CD4-positive, alpha-beta T cell treated with Interleukin-2 at 100 ng/mL for 4 hours (primary cell): ENCODE data around the gene GOLGA5.
A peak's percentile ranks its signal among the peaks of the same experiment; 100 is the strongest.
"Not testable (repeated sequence)": the region's sequence is repeated elsewhere in the genome, so short reads cannot be mapped to it uniquely, and the experiment has no call there.

Experiments used
- DNase-seq: peaks from one replicate; pipeline ENCODE4 v3.0.0-alpha.2; 2020; ENCODE audit warnings: low spot score

Gene GOLGA5, protein sequence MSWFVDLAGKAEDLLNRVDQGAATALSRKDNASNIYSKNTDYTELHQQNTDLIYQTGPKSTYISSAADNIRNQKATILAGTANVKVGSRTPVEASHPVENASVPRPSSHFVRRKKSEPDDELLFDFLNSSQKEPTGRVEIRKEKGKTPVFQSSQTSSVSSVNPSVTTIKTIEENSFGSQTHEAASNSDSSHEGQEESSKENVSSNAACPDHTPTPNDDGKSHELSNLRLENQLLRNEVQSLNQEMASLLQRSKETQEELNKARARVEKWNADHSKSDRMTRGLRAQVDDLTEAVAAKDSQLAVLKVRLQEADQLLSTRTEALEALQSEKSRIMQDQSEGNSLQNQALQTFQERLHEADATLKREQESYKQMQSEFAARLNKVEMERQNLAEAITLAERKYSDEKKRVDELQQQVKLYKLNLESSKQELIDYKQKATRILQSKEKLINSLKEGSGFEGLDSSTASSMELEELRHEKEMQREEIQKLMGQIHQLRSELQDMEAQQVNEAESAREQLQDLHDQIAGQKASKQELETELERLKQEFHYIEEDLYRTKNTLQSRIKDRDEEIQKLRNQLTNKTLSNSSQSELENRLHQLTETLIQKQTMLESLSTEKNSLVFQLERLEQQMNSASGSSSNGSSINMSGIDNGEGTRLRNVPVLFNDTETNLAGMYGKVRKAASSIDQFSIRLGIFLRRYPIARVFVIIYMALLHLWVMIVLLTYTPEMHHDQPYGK

DNA sequence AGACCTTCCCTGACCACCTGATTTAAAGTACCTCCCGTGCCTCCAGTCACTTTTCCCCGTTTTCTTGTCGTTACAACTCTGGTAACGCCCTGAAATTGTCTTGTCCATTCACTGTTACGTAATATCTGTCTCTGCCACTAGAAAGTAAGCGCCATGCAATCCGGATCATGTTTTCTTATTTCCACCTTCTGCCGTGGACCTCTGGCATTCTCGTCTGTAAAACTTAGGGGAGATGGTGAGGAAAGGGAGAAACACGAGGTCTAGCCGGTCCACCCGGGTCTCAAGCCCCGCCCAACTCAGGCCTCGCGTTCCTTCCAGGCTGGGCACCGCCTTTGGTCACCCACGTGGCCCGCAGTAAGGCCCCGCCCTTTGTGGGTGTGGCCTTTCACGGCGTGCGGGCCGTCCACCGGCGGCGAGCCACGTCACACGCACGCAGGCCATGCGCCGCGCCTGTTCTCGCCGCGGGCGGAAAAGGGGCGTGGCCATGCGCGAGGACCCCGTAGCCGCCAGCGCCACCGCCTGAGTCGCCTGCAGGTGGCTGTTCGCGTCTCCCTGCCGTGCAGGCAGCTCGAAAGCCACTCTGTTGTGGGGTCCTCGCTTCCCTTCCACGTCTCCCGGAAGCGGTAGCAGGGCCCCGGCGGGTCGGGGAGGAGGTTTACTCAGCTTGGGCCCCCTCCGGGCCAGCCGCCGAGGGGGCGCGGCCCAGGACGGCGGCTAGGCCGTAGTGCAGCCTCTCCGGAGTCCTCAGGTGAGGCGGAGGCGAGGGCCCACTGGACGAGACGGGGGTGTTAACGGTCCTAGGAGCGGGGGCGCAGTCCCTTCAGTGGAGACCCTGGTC lies at the start of gene GOLGA5:
GOLGA5 (plus strand) TSS at position 597 of the 838 bp plus-strand sequence. CDS start 3,133 bp downstream, outside the sequence.
- DNase-seq = peak; percentile 99

DNA sequence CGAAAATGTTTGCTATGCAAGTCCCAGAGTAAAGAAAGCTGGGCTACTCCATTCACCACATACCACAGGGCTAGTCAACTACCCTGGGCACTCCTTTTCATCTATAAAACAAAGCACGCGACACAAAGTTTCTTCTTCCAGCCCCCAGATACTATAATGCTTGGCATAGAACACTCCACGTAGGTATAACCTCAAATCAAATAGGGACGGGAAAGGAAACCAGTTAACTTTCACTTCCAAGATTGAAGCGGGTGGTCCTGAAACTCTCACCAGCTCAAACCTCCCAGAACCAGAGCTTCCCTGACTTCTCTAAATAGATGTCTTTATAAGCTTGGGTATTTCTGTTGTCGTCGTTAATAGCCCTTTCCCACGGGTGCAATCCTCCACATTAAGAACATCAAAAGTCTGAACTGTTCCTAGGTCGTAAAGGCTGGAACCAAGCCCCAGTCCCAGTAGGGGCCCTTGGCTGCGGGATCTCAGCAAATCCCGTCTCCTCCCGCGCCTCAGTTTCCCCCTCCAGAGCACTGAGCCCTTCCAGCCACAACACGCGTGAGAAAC lies 46.3 kb upstream of the GOLGA5 start:
- no peak for DNase-seq

DNA sequence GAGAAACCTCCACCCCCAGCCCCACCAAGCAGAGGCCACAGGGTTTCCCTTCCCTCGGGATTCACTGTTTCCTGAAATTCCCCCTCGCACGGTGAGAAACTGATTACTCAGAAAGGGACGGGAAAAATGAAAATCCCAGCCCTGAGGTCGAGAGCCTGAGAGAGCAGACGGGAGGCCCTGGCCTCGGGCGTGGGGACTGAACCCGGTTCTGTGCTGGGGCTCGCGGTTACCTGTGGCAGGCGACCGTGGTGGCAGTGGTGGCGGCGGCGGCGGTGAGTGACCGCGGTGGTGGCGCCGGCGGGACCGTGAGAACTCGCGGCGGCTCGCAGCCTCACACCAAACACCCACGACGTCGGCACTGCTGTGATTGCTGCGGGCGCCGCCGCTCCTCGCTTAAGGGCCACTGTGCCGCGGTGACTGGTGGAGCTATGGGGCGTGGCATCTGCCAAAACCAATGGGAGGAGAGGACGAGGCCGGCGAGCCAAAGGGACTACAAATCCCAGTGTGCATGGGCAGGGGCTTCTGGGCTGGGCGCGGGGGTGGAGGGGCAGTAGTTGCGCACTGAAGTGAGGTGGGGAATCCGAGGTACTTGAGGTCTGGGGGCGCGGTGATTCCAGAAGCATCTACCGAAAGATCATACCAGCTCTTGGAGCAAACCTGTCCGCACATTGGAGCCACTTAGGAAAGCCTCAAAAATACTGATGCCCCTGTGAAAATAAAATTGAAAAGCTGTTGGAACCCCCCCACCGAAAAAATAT lies 45.7 kb upstream of the GOLGA5 start, which contains the start of gene LGMN:
LGMN (minus strand) TSS at position 369 of the 758 bp plus-strand sequence. CDS start 15,841 bp downstream, outside the sequence.
- DNase-seq = peak; percentile 85

DNA sequence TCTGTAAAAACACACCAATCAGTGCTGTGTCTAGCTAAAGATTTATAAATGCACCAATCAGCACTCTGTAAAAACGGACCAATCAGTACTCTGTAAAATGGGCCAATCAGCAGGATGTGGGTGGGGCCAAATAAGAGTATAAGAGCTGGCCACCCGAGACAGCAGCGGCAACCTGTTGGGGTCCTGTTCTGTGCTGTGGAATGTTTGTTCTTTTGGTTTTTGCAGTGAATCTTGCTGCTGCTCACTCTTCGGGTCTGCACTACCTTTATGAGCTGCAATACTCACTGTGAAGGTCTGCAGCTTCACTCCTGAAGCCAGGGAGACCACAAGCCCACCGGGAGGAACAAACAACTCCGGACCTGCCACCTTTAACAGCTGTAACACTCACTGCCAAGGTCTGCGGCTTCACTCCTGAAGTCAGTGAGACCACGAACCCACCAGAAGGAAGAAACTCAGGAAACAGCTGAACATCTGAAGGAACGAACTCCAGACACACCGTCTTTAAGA lies 43.8 kb upstream of the GOLGA5 start:
- DNase-seq = peak; percentile 52

DNA sequence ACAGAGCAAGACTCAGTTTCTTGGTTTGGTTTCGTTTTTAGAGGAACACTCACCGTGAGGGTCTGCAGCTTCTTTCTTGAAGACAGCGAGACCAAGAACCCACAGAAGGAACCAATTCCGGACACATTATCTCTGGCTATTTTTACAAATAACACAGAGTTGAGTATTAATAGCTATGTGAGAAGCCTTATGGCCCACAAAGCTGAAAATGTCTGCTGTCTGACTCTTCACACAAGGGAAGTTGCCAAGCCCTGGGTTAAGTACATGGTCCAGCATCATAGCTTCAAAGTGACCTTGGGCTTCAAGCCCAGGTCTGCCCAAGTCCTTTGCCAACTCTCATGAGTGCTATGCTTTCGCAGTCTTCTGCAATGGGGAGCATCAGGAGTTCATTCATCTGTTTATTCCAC lies 43.1 kb upstream of the GOLGA5 start:
- no peak for DNase-seq

DNA sequence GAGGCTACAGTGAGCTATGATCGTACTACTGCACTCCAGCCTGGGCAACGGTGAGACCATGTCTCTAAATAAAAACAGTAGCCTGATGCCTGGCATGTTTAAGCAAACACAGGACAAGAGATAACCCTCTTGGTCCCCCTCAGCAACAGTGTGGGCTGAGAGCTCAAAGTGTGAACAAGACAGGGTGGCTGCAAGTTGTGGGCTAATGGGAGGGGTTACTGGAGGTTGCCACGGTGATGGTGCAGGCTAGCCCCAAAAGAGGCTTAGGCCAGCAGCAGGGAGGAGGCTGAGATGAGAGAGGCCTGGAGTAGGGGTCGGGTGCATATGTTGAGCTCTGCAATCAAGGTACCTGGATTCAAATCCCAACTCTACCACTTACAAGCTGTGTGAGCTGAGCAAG lies 42.3 kb upstream of the GOLGA5 start:
- DNase-seq = no peak

DNA sequence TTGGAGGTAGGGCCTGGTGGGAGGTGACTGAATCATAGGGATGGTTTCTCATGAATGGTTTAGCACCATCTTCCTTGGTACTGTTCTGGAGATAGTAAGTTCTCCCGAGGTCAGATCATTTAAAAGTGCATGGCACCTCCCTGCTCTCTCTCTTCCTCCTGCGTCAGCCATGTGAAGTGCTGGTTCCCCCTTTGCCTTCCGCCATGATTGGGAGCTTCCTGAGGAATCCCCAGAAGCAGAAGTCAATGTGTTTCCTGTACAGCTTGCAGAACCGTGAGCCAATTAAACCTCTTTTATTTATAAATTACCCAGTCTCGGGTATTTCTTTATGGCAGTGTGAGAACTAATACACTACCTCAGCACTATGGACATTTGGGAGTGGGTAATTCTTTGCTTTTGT lies 40.9 kb upstream of the GOLGA5 start:
- DNase-seq = no peak

DNA sequence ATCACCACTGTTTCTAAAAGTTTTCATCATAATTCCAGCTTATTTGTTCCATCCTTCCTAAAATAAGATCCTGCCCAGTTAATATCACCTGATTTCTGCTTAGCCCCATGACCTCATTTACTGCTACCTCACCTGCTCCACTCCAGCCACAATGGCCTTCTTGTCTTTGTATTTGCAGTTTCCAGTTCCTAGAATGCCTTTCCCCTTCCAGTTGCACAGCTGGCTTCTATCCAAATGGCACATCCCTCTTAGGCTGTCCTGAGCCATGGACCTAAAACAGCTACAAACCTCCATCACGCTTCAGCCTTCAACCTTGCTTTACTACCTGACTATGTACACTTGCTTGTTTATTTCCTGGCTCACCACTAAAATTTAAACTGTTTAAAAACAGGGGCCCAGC lies 39.1 kb upstream of the GOLGA5 start:
- DNase-seq = no peak

DNA sequence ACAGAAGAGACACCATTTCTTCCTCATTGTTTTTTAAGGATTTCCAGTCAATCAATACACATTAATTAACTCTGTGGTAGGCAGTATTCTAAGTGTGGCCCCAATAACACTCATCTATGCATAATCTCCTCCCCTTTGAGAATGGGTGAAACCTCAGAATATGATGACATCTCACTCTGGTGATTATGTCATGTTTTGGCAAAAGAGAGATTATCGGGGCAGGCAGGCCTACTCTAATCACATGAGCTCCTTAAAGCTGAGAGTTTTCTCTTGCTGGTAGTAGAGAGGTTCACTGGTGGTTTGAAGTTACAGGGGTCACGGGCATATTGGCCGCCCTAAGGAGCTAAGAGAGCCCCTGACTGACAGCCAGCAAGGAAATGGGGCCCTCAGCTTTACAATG lies 38.6 kb upstream of the GOLGA5 start:
- no peak for DNase-seq

DNA sequence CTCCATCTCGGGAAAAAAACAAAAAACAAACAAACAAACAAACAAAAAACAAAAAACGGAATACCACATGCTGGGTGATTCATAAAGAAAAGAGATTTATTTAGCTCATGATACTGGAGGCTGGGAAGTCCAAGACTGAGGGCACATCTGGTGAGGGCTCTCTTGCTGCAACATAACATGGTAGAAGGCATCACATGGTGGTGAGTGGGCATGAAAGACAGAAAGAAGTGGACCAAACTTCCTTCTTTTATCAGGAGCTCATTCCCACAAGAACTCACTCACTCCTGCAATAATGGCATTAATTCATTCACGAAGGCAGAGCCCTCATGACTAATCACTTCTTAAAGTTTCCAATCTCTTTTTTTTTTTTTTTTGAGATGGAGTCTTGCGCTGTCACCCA lies 37.7 kb upstream of the GOLGA5 start:
- DNase-seq = no peak

DNA sequence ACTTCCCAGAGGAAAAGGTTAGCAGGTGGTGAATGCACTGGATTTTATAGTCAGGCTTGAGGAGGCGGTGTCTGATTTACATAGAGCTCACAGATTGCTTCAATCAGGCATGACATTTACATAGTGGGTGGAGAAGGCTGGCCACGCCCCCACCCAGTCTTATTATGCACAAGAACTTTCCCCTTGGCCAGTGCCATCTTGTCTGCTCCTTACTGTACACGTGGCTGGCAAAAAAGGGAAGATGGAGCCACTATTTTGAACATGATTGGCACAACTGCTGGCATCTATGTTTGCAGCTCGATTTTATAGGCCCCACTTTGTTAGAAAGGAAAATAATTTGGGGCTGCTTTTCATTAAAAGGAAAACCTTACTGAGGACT lies 34.8 kb upstream of the GOLGA5 start:
- DNase-seq = no peak

DNA sequence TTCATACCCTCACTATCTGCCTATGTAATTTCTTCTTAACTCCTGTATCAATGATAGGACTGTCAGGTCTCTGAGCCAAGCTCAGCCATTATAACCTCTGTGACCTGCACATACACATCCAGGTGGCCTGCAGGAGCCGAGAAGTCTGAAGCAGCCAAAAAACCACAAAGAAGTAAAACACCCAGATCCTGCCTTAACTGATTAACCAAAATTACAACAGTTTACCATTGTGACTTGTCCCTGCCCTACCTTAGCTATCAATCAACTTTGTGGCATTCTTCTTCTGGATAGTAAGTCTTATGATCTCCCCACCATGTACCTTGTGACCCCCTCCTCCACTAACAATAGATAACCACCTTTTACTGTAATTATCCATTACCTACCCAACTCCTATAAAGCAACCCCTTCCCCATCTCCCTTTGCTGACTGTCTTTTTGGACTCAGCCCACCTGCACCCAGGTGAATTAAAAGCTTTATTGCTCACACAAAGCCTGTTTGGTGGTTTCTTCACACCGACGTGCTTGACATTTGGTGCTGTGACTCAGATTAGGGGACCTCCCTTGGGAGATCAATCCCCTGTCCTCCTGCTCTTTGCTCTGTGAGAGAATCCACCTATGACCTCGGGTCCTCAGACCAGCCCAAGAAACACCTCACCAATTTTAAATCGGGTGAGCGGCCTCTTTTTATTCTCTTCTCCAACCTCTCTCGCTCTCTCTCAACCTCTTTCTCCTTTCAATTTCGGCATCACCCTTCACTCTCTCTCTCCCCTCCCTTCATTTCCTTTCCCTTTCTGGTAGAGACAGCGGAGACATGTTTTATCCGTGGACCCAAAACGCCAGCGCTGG lies 34.2 kb upstream of the GOLGA5 start:
- no peak for DNase-seq

DNA sequence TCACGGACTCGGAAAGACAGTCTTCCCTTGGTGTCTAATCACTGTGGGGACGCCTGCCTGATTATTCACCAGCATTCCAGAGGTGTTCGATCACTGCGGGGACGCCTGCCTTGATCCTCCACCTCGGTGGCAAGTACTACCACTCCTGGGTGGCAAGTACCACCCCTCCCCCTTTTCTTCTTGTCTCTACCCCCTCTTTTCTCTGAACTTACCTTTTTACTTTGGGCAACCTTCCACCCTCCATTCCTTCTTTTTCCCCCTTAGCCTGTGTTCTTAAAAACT lies 33.6 kb upstream of the GOLGA5 start:
- DNase-seq = no peak

DNA sequence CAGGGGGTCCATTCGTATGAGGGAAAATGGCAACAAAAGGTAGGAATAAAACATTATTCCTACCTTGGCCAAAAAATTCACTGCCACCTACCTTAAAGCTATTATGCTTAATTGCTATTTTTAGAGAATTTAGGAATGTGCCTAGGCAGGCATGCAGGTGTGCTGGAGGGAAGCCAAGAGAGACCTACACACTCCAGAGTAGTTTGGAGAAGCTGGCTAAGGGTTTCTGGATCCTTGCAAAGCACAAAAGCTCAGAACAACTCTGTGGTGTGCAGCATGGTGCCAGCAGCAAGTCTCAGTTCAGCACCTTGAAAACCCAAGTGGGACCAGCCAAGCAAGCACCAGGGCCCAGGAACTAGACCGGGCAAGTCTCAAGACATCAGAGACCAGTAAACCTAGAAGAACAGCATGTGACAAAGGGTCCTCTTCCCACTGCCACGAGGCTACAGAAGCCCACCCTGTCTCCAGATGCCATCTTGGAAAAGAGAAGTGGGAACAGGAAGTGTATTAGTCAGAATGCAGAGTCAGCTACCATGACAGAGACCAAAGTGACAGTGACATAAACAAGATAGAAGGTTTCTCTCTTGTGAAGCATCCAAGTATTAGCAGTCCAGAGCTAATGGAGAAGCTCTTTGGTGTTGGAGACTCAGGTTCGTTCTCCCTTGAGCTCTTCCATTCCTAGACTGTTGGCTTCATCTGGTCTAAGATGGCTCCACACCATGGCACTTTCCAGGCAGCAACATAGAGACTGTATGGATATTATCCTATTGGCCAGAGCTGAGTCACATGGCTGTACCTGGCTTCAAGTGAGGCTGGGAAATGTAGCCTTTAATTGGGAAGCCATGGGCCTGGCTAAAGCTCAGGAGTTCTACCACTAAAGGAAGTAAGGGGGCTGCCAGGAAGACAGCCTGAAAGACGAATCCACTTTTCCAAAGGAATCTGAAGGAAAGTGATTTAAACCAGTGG lies 30.2 kb upstream of the GOLGA5 start:
- DNase-seq = not testable (repeated sequence)

DNA sequence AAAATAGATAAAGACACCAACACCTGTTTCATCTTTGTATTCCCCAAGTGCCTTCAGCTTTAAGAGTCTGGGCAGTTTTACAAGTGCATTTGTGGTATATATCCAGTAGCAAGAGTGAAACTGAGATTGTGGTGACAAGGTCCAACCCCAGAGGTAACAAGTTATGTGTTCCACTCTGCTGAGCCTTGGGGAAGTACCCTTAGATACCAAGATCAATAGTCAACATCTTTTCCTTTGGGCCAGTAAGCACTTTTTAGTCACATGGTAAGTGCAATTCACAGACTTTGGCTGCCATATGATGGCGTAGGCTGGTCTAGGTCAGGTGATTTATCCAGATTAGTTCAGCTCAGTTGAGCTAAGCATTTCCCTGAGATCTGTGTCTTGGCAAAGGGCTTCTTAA lies 25.9 kb upstream of the GOLGA5 start:
- peak; percentile 15 for DNase-seq

DNA sequence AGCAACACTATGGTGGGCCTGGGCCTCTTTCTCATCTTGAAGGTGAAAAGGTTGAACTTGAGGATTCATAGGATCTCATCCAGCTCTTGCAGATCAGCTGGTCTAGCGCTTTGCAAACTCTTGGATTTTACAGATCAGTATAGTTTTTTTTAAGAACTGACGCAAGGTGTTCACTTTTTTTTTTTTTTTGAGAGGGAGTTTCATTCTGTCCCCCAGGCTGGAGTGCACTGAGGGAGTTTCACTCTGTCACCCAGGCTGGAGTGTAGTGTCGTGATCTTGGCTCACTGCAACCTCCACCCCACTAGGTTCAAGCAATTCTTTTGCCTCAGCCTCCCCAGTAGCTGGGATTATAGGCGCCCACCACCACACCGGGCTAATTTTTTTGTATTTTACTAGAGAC lies 25.3 kb upstream of the GOLGA5 start:
- no peak for DNase-seq

DNA sequence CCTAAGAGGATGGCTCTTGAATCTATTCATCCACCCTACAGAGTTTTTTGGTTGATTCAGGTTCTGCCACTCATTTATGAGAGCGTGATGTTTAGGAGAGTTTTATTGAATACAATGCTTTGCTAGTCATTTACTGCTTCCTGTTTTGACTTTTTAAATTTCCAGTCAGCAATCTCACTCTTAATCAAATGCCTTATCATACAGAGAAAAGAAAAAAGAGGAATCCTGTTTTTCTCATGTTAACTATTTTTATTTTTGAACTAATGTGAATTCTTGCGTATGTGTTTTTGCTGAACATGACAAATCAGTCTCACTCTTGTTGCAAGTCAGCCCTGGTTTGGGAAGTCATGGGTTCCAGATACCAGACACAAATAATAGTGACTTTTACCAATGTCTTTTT lies 23.6 kb upstream of the GOLGA5 start:
- no peak for DNase-seq

DNA sequence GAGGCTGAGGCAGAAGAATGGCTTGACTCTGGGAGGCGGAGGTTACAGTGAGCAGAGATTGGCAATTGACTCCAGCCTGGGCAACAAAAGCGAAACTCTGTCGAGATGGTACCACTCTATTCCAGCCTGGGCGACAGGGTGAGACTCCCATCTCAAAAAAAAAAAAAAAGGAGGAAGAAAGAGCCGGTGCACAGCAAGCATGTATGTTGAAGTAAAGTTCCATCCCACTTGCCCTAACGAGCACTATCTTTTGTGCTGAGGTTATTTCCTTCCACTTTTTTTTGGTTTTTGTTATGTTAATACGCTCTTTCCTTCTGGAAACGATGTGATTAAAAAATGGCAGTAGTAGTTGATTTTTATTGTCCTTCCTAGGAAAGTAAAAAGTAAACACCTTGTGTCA lies 19.5 kb upstream of the GOLGA5 start:
- no peak for DNase-seq

DNA sequence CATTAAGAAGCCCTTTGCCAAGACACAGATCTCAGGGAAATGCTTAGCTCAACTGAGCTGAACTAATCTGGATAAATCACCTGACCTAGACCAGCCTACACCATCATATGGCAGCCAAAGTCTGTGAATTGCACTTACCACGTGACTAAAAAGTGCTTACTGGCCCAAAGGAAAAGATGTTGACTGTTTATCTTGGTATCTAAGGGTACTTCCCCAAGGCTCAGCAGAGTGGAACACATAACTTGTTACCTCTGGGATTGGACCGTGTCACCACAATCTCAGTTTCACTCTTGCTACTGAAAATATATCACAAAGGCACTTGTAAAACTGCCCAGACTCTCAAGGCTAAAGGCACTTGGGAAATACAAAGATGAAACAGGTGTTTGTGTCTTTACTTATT lies 18.8 kb upstream of the GOLGA5 start:
- DNase-seq = not testable (repeated sequence)
